Measurements from ENCODE around the gene AMACR.

- TF ChIP-seq POLR2A (IDR thresholded peaks at IDR 0.05) (no peak), CTCF (IDR thresholded peaks at IDR 0.05) (no peak)
Observed at GRCh38 chr5:33984178-33984577, 23.7 kb downstream of the AMACR start.
